GM23248 (cell line): ENCODE data around the gene LRRIQ1.

Experiments
- EZH2 ChIP-seq: fragments of 200-600 bp; sonication (generic); IDR thresholded peaks from 2 replicates; pipeline ENCODE4 v1.6.1; 2018; ENCODE audit warnings: antibody characterized with exemption, mild to moderate bottlenecking; ENCODE audit not compliant: insufficient read depth, poor library complexity, severe bottlenecking
- EZH2phosphoT487 ChIP-seq: fragments of 200-600 bp; sonication (generic); IDR thresholded peaks from 2 replicates; pipeline ENCODE4 v1.6.1; 2018; ENCODE audit warnings: antibody characterized with exemption, moderate library complexity, mild to moderate bottlenecking, low read depth; ENCODE audit not compliant: insufficient read depth

DNA sequence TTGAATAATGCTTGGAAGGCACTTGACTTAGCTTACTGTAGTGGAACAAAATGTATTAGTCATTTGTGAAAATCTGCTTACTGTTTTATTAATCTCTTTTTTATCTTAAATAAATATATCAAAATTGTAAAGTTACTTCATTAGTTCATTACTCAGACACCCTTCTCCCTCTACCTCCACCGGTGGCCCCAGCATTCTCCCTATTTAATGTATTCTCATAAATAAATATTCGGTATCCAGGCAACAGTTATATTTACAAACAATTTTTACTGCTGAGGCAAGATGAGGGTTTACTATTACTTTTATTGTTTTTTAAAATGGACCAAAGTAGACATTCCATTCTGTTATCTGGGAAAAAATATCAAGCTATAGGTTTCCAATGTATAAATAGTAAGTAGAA, 224.3 kb downstream of the LRRIQ1 start:
- no peak for TF ChIP-seq EZH2
- TF ChIP-seq EZH2phosphoT487, result no peak
